Esophagus muscularis mucosa (tissue), 4 donors: ENCODE results near the gene KITLG. TPM values are rescaled to one million over a fixed set of nuclear protein-coding genes. Genes with fewer than 3 reads are reported as not detected.
A peak's percentile ranks its signal among the peaks of the same experiment; 100 is the strongest.

Experiments used
- DNase-seq: peaks from one replicate; pipeline ENCODE4 v3.0.0-alpha.2; 2017; ENCODE audit errors: extremely low spot score
- H3K27ac ChIP-seq, 4 donors: fragments of 200-600 bp; sonication (generic); replicated peaks in 1 of 4; 1 replicate in 3 of 4; 2 replicates in 1 of 4; pipeline ENCODE4 v1.5.1; 2016 to 2019; ENCODE audit warnings: mild to moderate bottlenecking in 1 of 4
- H3K27me3 ChIP-seq, 4 donors: fragments of 200-600 bp; sonication (generic); one replicate each; pipeline versions ENCODE4 v1.5.1 to v1.6.0; 2016 to 2019
- H3K36me3 ChIP-seq, 4 donors: fragments of 200-600 bp; sonication (generic); one replicate each; pipeline ENCODE4 v1.5.1; 2016 to 2019
- H3K4me1 ChIP-seq, 4 donors: fragments of 200-600 bp; sonication (generic); one replicate each; pipeline ENCODE4 v1.5.1; 2016 to 2019
- H3K4me3 ChIP-seq, 4 donors: fragments of 200-600 bp; sonication (generic); 1 replicate in 2 of 4; 2 replicates in 2 of 4; pipeline ENCODE4 v1.5.1; 2016 to 2019; ENCODE audit warnings: mild to moderate bottlenecking in 4 of 4, moderate library complexity in 1 of 4
- H3K9me3 ChIP-seq, 4 donors: fragments of 200-600 bp; sonication (generic); 1 replicate in 3 of 4; 2 replicates in 1 of 4; pipeline ENCODE4 v1.5.1; 2016 to 2019
- CTCF ChIP-seq, 3 experiments: fragments of 200-600 bp in 2 of 3; fragments of 450-650 bp in 1 of 3; sonication (generic) in 2 of 3; IDR thresholded peaks; one replicate each; pipeline ENCODE4 v1.5.1; 2017 to 2019; ENCODE audit warnings: antibody characterized with exemption in 3 of 3, mild to moderate bottlenecking in 2 of 3, moderate library complexity in 1 of 3
- EP300 ChIP-seq: sonication (generic); formaldehyde crosslinking; IDR thresholded peaks from one replicate; pipeline ENCODE4 v1.6.1; 2017; ENCODE audit warnings: antibody characterized with exemption
- POLR2A ChIP-seq: fragments of 450-650 bp; IDR thresholded peaks from one replicate; pipeline ENCODE4 v1.6.1; 2017; ENCODE audit warnings: antibody characterized with exemption, moderate library complexity, mild to moderate bottlenecking, low read depth
- POLR2AphosphoS5 ChIP-seq, 2 donors: sonication (generic); formaldehyde crosslinking; IDR thresholded peaks; one replicate each; pipeline ENCODE4 v1.6.1; 2017; ENCODE audit warnings: antibody characterized with exemption in 2 of 2
- WGBS: methylation state at CpG from one replicate; pipeline ENCODE4 v1.1.5; 2018; 5-methylcytosine and 5-hydroxymethylcytosine counted together
- intact Hi-C: fragments of 100-400 bp; cut with DNase I; formaldehyde crosslinking; loops from one replicate; pipeline ENCODE4 v1.15.1; 2023
- total RNA-seq, 4 donors: library from RNA; depleted of rRNA; stranded (reverse); fragments of >200 nt; gene quantifications; one replicate each; pipeline versions ENCODE4 v1.1.0 to v1.2.1, GENCODE V29; 2016

The KITLG gene
- total RNA-seq, 4 donors from 2014 or later = 71.7 to 147 (median 121) TPM

- TF ChIP-seq POLR2AphosphoS5 (IDR thresholded peaks at IDR 0.05) (no peak), POLR2A (no peak), CTCF (IDR thresholded peaks at IDR 0.05) (no peak), EP300 (no peak)
- Histone ChIP-seq H3K27me3 (no peaks in the 10 kb centered on the region), H3K27ac (no peak overlapping the region), H3K4me3 (no peak overlapping the region), H3K9me3 (no peaks in the 10 kb centered on the region), H3K4me1 (peaks cover 0 to 40% (median 30%) of the 10 kb centered on the region in 4 donors), H3K36me3 (peaks cover 0 to 12% (median 5%) of the 10 kb centered on the region in 4 donors)
- WGBS = 71% methylated on average over 3 of the region's 3 CpGs
- DNase-seq = no peak
- intact Hi-C loops = no loop called here
Observed at GRCh38 chr12:88496891-88497371, 83.3 kb downstream of the KITLG start.

- DNase-seq = no peak
- Histone ChIP-seq H3K9me3 (no peaks in the 10 kb centered on the region), H3K36me3 (peaks cover 0 to 12% (median 5%) of the 10 kb centered on the region in 4 donors), H3K4me1 (peaks cover 0 to 40% (median 29%) of the 10 kb centered on the region in 4 donors), H3K4me3 (no peak overlapping the region), H3K27me3 (no peaks in the 10 kb centered on the region), H3K27ac (peak overlapping the region in 1 of 4 donors; percentile 5)
- 75% methylated on average over 3 of the region's 3 CpGs for WGBS
- TF ChIP-seq POLR2AphosphoS5 (IDR thresholded peaks at IDR 0.05) (peak in 1 of 2 donors; percentile 18), POLR2A (no peak)
- intact Hi-C loops = no loop called here
Observed at GRCh38 chr12:88496429-88496828, 83.8 kb downstream of the KITLG start.

- H3K4me3 ChIP-seq = no peak overlapping the region
- peaks cover 0 to 12% (median 2%) of the 10 kb centered on the region in 4 donors for H3K36me3 ChIP-seq
- DNase-seq = no peak
- TF ChIP-seq CTCF (IDR thresholded peaks at IDR 0.05) = no peak
- no peak for TF ChIP-seq POLR2A
- TF ChIP-seq POLR2AphosphoS5 (IDR thresholded peaks at IDR 0.05) = no peak
- no peak for TF ChIP-seq EP300
- H3K4me1 ChIP-seq = peaks cover 0 to 40% (median 29%) of the 10 kb centered on the region in 4 donors
- intact Hi-C loops = no loop called here
- no peaks in the 10 kb centered on the region for H3K9me3 ChIP-seq
- WGBS = 84% methylated on average over 1 of the region's 1 CpG
- no peaks in the 10 kb centered on the region for H3K27me3 ChIP-seq
- H3K27ac ChIP-seq = peak overlapping the region in 2 of 4 donors; percentile 13 to 25
Observed at GRCh38 chr12:88495031-88495430, 85.2 kb downstream of the KITLG start.

GRCh38 chr12:88494520-88494919 lies 85.8 kb downstream of the KITLG start:
- Histone ChIP-seq H3K4me3 (no peak overlapping the region), H3K27me3 (no peaks in the 10 kb centered on the region), H3K4me1 (peaks cover 0 to 40% (median 29%) of the 10 kb centered on the region in 4 donors), H3K9me3 (no peaks in the 10 kb centered on the region), H3K27ac (peak overlapping the region in 1 of 4 donors; percentile 25), H3K36me3 (peaks cover 0 to 12% (median 2%) of the 10 kb centered on the region in 4 donors)
- WGBS = 48% methylated on average over 1 of the region's 1 CpG
- no peak for DNase-seq
- no peak for TF ChIP-seq CTCF (IDR thresholded peaks at IDR 0.05)
- TF ChIP-seq POLR2A = no peak
- no peak for TF ChIP-seq POLR2AphosphoS5 (IDR thresholded peaks at IDR 0.05)
- TF ChIP-seq EP300 = no peak
- intact Hi-C loops = no loop called here

GRCh38 chr12:88493636-88494035 lies 86.6 kb downstream of the KITLG start:
- 40% methylated on average over 2 of the region's 2 CpGs for WGBS
- no peak for DNase-seq
- Histone ChIP-seq H3K36me3 (peaks cover 0 to 8% (median 2%) of the 10 kb centered on the region in 4 donors), H3K27me3 (no peaks in the 10 kb centered on the region), H3K4me3 (no peak overlapping the region), H3K9me3 (no peaks in the 10 kb centered on the region), H3K4me1 (peaks cover 0 to 40% (median 29%) of the 10 kb centered on the region in 4 donors), H3K27ac (no peak overlapping the region)
- intact Hi-C loops = no loop called here
- TF ChIP-seq POLR2AphosphoS5 (IDR thresholded peaks at IDR 0.05) (no peak), EP300 (no peak), POLR2A (no peak), CTCF (IDR thresholded peaks at IDR 0.05) (no peak)
